Esophagus muscularis mucosa (tissue), 3 donors: Measurements from ENCODE around the gene LCN9.

ENCODE experiments used
- CTCF ChIP-seq, 3 experiments: fragments of 200-600 bp in 2 of 3; fragments of 450-650 bp in 1 of 3; sonication (generic) in 2 of 3; IDR thresholded peaks; one replicate each; pipeline ENCODE4 v1.5.1; 2017 to 2019; ENCODE audit warnings: antibody characterized with exemption in 3 of 3, mild to moderate bottlenecking in 2 of 3, moderate library complexity in 1 of 3
- EP300 ChIP-seq: sonication (generic); formaldehyde crosslinking; IDR thresholded peaks from one replicate; pipeline ENCODE4 v1.6.1; 2017; ENCODE audit warnings: antibody characterized with exemption

- TF ChIP-seq CTCF (IDR thresholded peaks at IDR 0.05) (no peak), EP300 (no peak)
These were observed 1.1 kb upstream of the LCN9 start for GRCh38 chr9:135661816-135662560.
